Coronary artery (tissue), 2 donors: Measurements from ENCODE around the gene SLC22A14.

ENCODE experiments used
- DNase-seq: peaks from one replicate; pipeline ENCODE4 v3.0.0-alpha.2; 2017; ENCODE audit warnings: low spot score
- H3K27ac ChIP-seq, 2 donors: fragments of 200-600 bp; sonication (generic); one replicate each; pipeline ENCODE4 v1.5.1; 2016 to 2019
- H3K4me3 ChIP-seq: fragments of 200-600 bp; sonication (generic); 2 replicates; pipeline ENCODE4 v1.5.1; 2016; ENCODE audit warnings: mild to moderate bottlenecking, moderate library complexity
- CTCF ChIP-seq: fragments of 200-600 bp; sonication (generic); IDR thresholded peaks from one replicate; pipeline ENCODE4 v1.5.1; 2019; ENCODE audit warnings: antibody characterized with exemption

SLC22A14 gene

GRCh38 chr3:38359038-38359437, 76.9 kb downstream of the SLC22A14 start:
- TF ChIP-seq CTCF: no peak
- H3K27ac ChIP-seq: no peak overlapping the region
- H3K4me3 ChIP-seq: no peak overlapping the region
- no peak for DNase-seq

- no peak for TF ChIP-seq CTCF
These were observed 78.3 kb downstream of the SLC22A14 start for GRCh38 chr3:38360345-38360744.

GRCh38 chr3:38361496-38361895, 79.4 kb downstream of the SLC22A14 start:
- Histone ChIP-seq H3K4me3 (no peak overlapping the region), H3K27ac (no peak overlapping the region)
- no peak for TF ChIP-seq CTCF
- DNase-seq: no peak

More at GRCh38 chr3:38360345-38360744, 78.3 kb downstream of the SLC22A14 start:
- DNase-seq: no peak
- Histone ChIP-seq H3K27ac (no peak overlapping the region), H3K4me3 (no peak overlapping the region)

GRCh38 chr3:38362825-38363224, 80.7 kb downstream of the SLC22A14 start:
- no peak for DNase-seq
- Histone ChIP-seq H3K4me3 (no peak overlapping the region), H3K27ac (no peak overlapping the region)
- TF ChIP-seq CTCF: no peak

GRCh38 chr3:38364721-38365400, 82.8 kb downstream of the SLC22A14 start:
- Histone ChIP-seq H3K27ac (no peak overlapping the region), H3K4me3 (no peak overlapping the region)
- no peak for TF ChIP-seq CTCF
- no peak for DNase-seq

GRCh38 chr3:38365469-38366062, 83.5 kb downstream of the SLC22A14 start:
- H3K27ac ChIP-seq: no peak overlapping the region
- no peak for DNase-seq
- no peak for TF ChIP-seq CTCF
- H3K4me3 ChIP-seq: no peak overlapping the region

- H3K4me3 ChIP-seq: no peak overlapping the region
- no peak for TF ChIP-seq CTCF
- no peak for DNase-seq
- H3K27ac ChIP-seq: no peak overlapping the region
These were observed 84.0 kb downstream of the SLC22A14 start for GRCh38 chr3:38366082-38366481.
